IMR-90 (cell line): ENCODE results near the gene CLSTN3. TPM values are rescaled to one million over a fixed set of nuclear protein-coding genes. Genes with fewer than 3 reads are reported as not detected.

Experiments used
- ATAC-seq: fragments of 200-7000 bp; cut with Tn5 transposase; 2 replicates; pipeline ENCODE4 v1.9.1; 2020; ENCODE audit warnings: low read depth, mild to moderate bottlenecking, moderate library complexity
- BruUV-seq: library from RNA; stranded (reverse); fragments of 400-500 nt; replicated peaks from 2 replicates; lab custom pipeline; 2021; lab: Mats Ljungman, UMichigan
- CTCF ChIA-PET: fragments of 300-600 bp; formaldehyde crosslinking; extraction: SDS; loops from one replicate; lab custom pipeline; 2021; ENCODE audit warnings: antibody characterized with exemption; lab: Yijun Ruan, JAX
- POLR2A ChIA-PET: fragments of 300-600 bp; sonication (Branson Sonifier 250); formaldehyde crosslinking; loops from one replicate; lab custom pipeline; 2022; ENCODE audit warnings: antibody characterized with exemption; ENCODE audit not compliant: unreplicated experiment; lab: Charles Lee
- DNase-seq: peaks from one replicate; pipeline ENCODE4 v3.0.0; 2013
- H2AFZ ChIP-seq: replicated peaks from 2 replicates; pipeline ENCODE3; 2013; ENCODE audit warnings: low read length, mild to moderate bottlenecking; ENCODE audit not compliant: poor library complexity
- H2AK5ac ChIP-seq: 2 replicates; pipeline ENCODE4 v1.6.1; 2013; ENCODE audit warnings: low read depth, low read length, inconsistent platforms
- H2AK9ac ChIP-seq: replicated peaks from 2 replicates; pipeline ENCODE3; 2013; ENCODE audit warnings: mild to moderate bottlenecking, low read depth, low read length, moderate library complexity; ENCODE audit not compliant: poor library complexity
- H2BK120ac ChIP-seq: 2 replicates; pipeline ENCODE4 v1.6.1; 2013; ENCODE audit warnings: low read depth, low read length, inconsistent platforms
- H2BK15ac ChIP-seq: 3 replicates; pipeline ENCODE4 v1.6.1; 2013; ENCODE audit warnings: low read depth, low read length, inconsistent platforms
- H2BK20ac ChIP-seq: 2 replicates; pipeline ENCODE4 v1.6.1; 2013; ENCODE audit warnings: low read depth, mild to moderate bottlenecking, inconsistent platforms, low read length, moderate library complexity
- H2BK5ac ChIP-seq: 2 replicates; pipeline ENCODE4 v1.6.1; 2013; ENCODE audit warnings: mild to moderate bottlenecking, low read depth, low read length, inconsistent platforms; ENCODE audit not compliant: poor library complexity, severe bottlenecking
- H3K14ac ChIP-seq: replicated peaks from 2 replicates; pipeline ENCODE4 v1.6.1; 2013; ENCODE audit warnings: low read depth, low read length, inconsistent platforms
- H3K18ac ChIP-seq: 2 replicates; pipeline ENCODE4 v1.6.1; 2013; ENCODE audit warnings: low read depth, low read length, control low read depth
- H3K23ac ChIP-seq: 2 replicates; pipeline ENCODE4 v1.6.1; 2013; ENCODE audit warnings: low read depth, low read length, inconsistent platforms
- H3K27ac ChIP-seq: 2 replicates; pipeline ENCODE4 v1.5.1; 2013; ENCODE audit warnings: mild to moderate bottlenecking, control low read depth, low read length; ENCODE audit not compliant: insufficient read depth
- H3K27me3 ChIP-seq: 2 replicates; pipeline ENCODE4 v1.6.1; 2013; ENCODE audit warnings: low read length; ENCODE audit not compliant: control insufficient read depth, insufficient read depth
- H3K36me3 ChIP-seq: 2 replicates; pipeline ENCODE4 v1.6.1; 2013; ENCODE audit warnings: low read length, mixed read lengths; ENCODE audit not compliant: control insufficient read depth, insufficient read depth
- H3K4ac ChIP-seq: 2 replicates; pipeline ENCODE4 v1.6.1; 2013; ENCODE audit warnings: low read depth, low read length, inconsistent platforms
- H3K4me1 ChIP-seq: 2 replicates; pipeline ENCODE4 v1.6.1; 2013; ENCODE audit warnings: low read length, mixed read lengths; ENCODE audit not compliant: control insufficient read depth, insufficient read depth
- H3K4me2 ChIP-seq: 2 replicates; pipeline ENCODE4 v1.6.1; 2013; ENCODE audit warnings: low read depth, mild to moderate bottlenecking, control low read depth, low read length, moderate library complexity
- H3K4me3 ChIP-seq: 2 replicates; pipeline ENCODE4 v1.5.1; 2013; ENCODE audit warnings: low read depth, mild to moderate bottlenecking, control low read depth, low read length, moderate library complexity; ENCODE audit not compliant: insufficient read depth
- H3K56ac ChIP-seq: 2 replicates; pipeline ENCODE4 v1.6.1; 2013; ENCODE audit warnings: low read length, inconsistent platforms; ENCODE audit not compliant: insufficient read depth; ENCODE audit errors: extremely low read depth
- H3K79me1 ChIP-seq, 2 experiments: 2 replicates each; pipeline ENCODE4 v1.6.1; 2013; ENCODE audit warnings: low read length in 2 of 2, inconsistent platforms in 1 of 2, low read depth in 1 of 2
- H3K9ac ChIP-seq: 2 replicates; pipeline ENCODE4 v1.6.1; 2013; ENCODE audit warnings: low read depth, low read length, control low read depth
- H3K9me1 ChIP-seq: 2 replicates; pipeline ENCODE4 v1.6.1; 2013; ENCODE audit warnings: low read length, inconsistent platforms; ENCODE audit not compliant: insufficient read depth
- H3K9me3 ChIP-seq: 2 replicates; pipeline ENCODE4 v1.6.1; 2013; ENCODE audit warnings: low read length; ENCODE audit not compliant: control insufficient read depth, insufficient read depth
- H4K20me1 ChIP-seq: 2 replicates; pipeline ENCODE4 v1.6.1; 2013; ENCODE audit warnings: low read length, inconsistent platforms; ENCODE audit not compliant: insufficient read depth
- H4K5ac ChIP-seq: 2 replicates; pipeline ENCODE4 v1.6.1; 2013; ENCODE audit warnings: mild to moderate bottlenecking, low read depth, low read length, control low read depth
- H4K8ac ChIP-seq, 2 experiments: 2 replicates each; pipeline ENCODE4 v1.6.1; 2013; ENCODE audit warnings: low read depth in 2 of 2, low read length in 2 of 2, control low read depth in 1 of 2, inconsistent platforms in 1 of 2
- H4K91ac ChIP-seq: 2 replicates; pipeline ENCODE4 v1.6.1; 2013; ENCODE audit warnings: low read depth, low read length, inconsistent platforms; ENCODE audit not compliant: insufficient read depth
- BHLHE40 ChIP-seq: fragments of 150-350 bp; IDR thresholded peaks from 2 replicates; pipeline ENCODE4 v1.6.1; 2016; ENCODE audit warnings: mild to moderate bottlenecking, low read depth, low read length
- CEBPB ChIP-seq: IDR thresholded peaks from 2 replicates; pipeline ENCODE4 v1.6.1; 2012; ENCODE audit warnings: low read depth, low read length, improper control_type of control experiment
- CHD1 ChIP-seq: IDR thresholded peaks from 2 replicates; pipeline ENCODE4 v1.6.1; 2012; ENCODE audit warnings: low read depth, low read length, improper control_type of control experiment
- CTCF ChIP-seq: conservative IDR thresholded peaks from 2 replicates; pipeline ENCODE4 v1.5.1; 2012; ENCODE audit warnings: mild to moderate bottlenecking, low read depth, low read length, improper control_type of control experiment
- ELK1 ChIP-seq: fragments of 150-350 bp; IDR thresholded peaks from 2 replicates; pipeline ENCODE4 v1.6.1; 2016; ENCODE audit warnings: low read depth, mild to moderate bottlenecking, low read length, moderate library complexity, borderline replicate concordance
- FOS ChIP-seq: fragments of 150-350 bp; IDR thresholded peaks from 2 replicates; pipeline ENCODE4 v1.6.1; 2016; ENCODE audit warnings: low read depth, low read length
- MAFK ChIP-seq: IDR thresholded peaks from 2 replicates; pipeline ENCODE4 v1.6.1; 2012; ENCODE audit warnings: low read depth, low read length, improper control_type of control experiment
- MAZ ChIP-seq: IDR thresholded peaks from 2 replicates; pipeline ENCODE4 v1.6.1; 2012; ENCODE audit warnings: low read depth, mild to moderate bottlenecking, low read length, improper control_type of control experiment, moderate library complexity, borderline replicate concordance
- MXI1 ChIP-seq: IDR thresholded peaks from 2 replicates; pipeline ENCODE4 v1.6.1; 2012; ENCODE audit warnings: low read depth, mild to moderate bottlenecking, low read length, moderate library complexity, borderline replicate concordance
- NFE2L2 ChIP-seq: fragments of 150-350 bp; IDR thresholded peaks from 2 replicates; pipeline ENCODE4 v1.6.1; 2016; ENCODE audit warnings: low read depth, mild to moderate bottlenecking, low read length
- POLR2A ChIP-seq: IDR thresholded peaks from 2 replicates; pipeline ENCODE4 v1.6.1; 2012; ENCODE audit warnings: mild to moderate bottlenecking, low read depth, low read length
- RAD21 ChIP-seq: IDR thresholded peaks from 2 replicates; pipeline ENCODE4 v1.6.1; 2012; ENCODE audit warnings: low read length, improper control_type of control experiment
- RCOR1 ChIP-seq: IDR thresholded peaks from 2 replicates; pipeline ENCODE4 v1.6.1; 2012; ENCODE audit warnings: mild to moderate bottlenecking, low read length, improper control_type of control experiment; ENCODE audit not compliant: insufficient replicate concordance
- RFX5 ChIP-seq: IDR thresholded peaks from 2 replicates; pipeline ENCODE4 v1.8.0; 2012; ENCODE audit warnings: low read depth, mild to moderate bottlenecking, low read length, moderate library complexity
- SMC3 ChIP-seq: fragments of 150-350 bp; IDR thresholded peaks from 2 replicates; pipeline ENCODE4 v1.6.1; 2016; ENCODE audit warnings: low read depth, mild to moderate bottlenecking, antibody characterized with exemption, low read length, moderate library complexity
- USF2 ChIP-seq: fragments of 150-350 bp; IDR thresholded peaks from 2 replicates; pipeline ENCODE4 v1.6.1; 2017; ENCODE audit warnings: mild to moderate bottlenecking, antibody characterized with exemption, low read length, low read depth
- WGBS, 2 experiments: methylation state at CpG; one replicate each; pipeline versions ENCODE4 v1.1.5 to v1.1.7; 2013; ENCODE audit warnings: missing lambda C conversion rate in 2 of 2; ENCODE audit not compliant: insufficient read length in 1 of 2; ENCODE audit errors: extremely low coverage in 2 of 2; 5-methylcytosine and 5-hydroxymethylcytosine counted together
- dilution Hi-C: fragments of 300-500 bp; cut with HindIII; formaldehyde crosslinking; loops from one replicate; pipeline ENCODE4 v1.14.3; 2018; ENCODE audit warnings: low sequenced_read_pairs; ENCODE audit not compliant: unreplicated experiment
- in situ Hi-C: fragments of 300-500 bp; cut with MboI; formaldehyde crosslinking; loops from 3 replicates; pipeline ENCODE4 v1.14.3; 2019; ENCODE audit warnings: low sequenced_read_pairs, inconsistent platforms, mixed read lengths
- intact Hi-C: fragments of 100-400 bp; cut with micrococcal nuclease; formaldehyde crosslinking; loops from 2 replicates; pipeline ENCODE4 v1.10.0; 2022
- polyA plus RNA-seq, 3 experiments: library from polyadenylated mRNA; depleted of rRNA; stranded (reverse); fragments of >200 nt; gene quantifications; 2 replicates each; pipeline ENCODE4 v1.2.3, GENCODE V29; 2012; ENCODE audit warnings: low replicate concordance in 1 of 3
- total RNA-seq: library from RNA; depleted of rRNA; stranded (reverse); fragments of >200 nt; gene quantifications from 2 replicates; pipeline ENCODE4 v1.2.3, GENCODE V29; 2012

CLSTN3 gene
- total and polyA plus RNA-seq, 2 of the 4 experiments (the other 2 are of a cell fraction): 4.1 to 16.4 TPM

- Histone ChIP-seq H3K4me3 (no peak overlapping the region), H3K23ac (no peak overlapping the region), H3K9ac (no peak overlapping the region), H4K20me1 (0 out of 2 replicates have a peak, but pooled peaks cover 3% of the 10 kb centered on the region), H4K91ac (no peak overlapping the region), H3K9me3 (no peaks in the 10 kb centered on the region), H3K4me1 (peaks cover 2% of the 10 kb centered on the region; the same call in 1 of the 2 replicates), H2BK20ac (no peak overlapping the region), H3K27me3 (no peaks in the 10 kb centered on the region), H3K14ac (no peak overlapping the region), H2BK5ac (no peak overlapping the region), H2AFZ (no peak overlapping the region), H3K9me1 (no peaks in the 10 kb centered on the region), H3K36me3 (peaks cover 45% of the 10 kb centered on the region), H3K27ac (no peak overlapping the region), H3K4ac (no peak overlapping the region), H2BK120ac (no peak overlapping the region), H3K4me2 (no peak overlapping the region), H3K18ac (no peak overlapping the region), H3K56ac (no peak overlapping the region), H2AK9ac (no peak overlapping the region), H4K8ac (no peak overlapping the region), H2AK5ac (no peak overlapping the region), H4K5ac (no peak overlapping the region), H2BK15ac (no peak overlapping the region), H3K79me1 (no peaks in the 10 kb centered on the region)
- ChIA-PET POLR2A (interaction anchor here (0.6 kb wide), 1 partner anchor 21 kb away, joined by 6 read pairs; no protein-coding TSS in a partner anchor), CTCF (interaction anchor here (0.7 kb wide), 1 partner anchor 200 kb away, joined by 5 read pairs; no protein-coding TSS in a partner anchor)
- no peak for TF ChIP-seq MXI1
- TF ChIP-seq CEBPB: no peak
- no peak for TF ChIP-seq RFX5
- TF ChIP-seq CTCF: no peak
- TF ChIP-seq USF2: no peak
- no peak for TF ChIP-seq BHLHE40
- TF ChIP-seq MAZ: no peak
- no peak for TF ChIP-seq SMC3
- TF ChIP-seq POLR2A: no peak
- TF ChIP-seq RCOR1: no peak
- TF ChIP-seq MAFK: no peak
- TF ChIP-seq FOS: no peak
- no peak for TF ChIP-seq NFE2L2
- TF ChIP-seq RAD21: no peak
- TF ChIP-seq CHD1: no peak
- no peak for TF ChIP-seq ELK1
- dilution Hi-C loops (no loop called here), in situ Hi-C loops (no loop called here), intact Hi-C loops (no loop called here)
- no peak for DNase-seq
- WGBS, 2 experiments: 100% methylated on average over 2 of the region's 7 CpGs; no CpG with 5 or more reads in 1 of the 2 experiments
- no peak for ATAC-seq
- BruUV-seq: no TSS peak
Measured at GRCh38 chr12:7146906-7147305, 16.7 kb downstream of the CLSTN3 start.
